ENCODE results near the gene CD34. TPM values are rescaled to one million over a fixed set of nuclear protein-coding genes. Genes with fewer than 3 reads are reported as not detected.

The CD34 gene
- total RNA-seq, 1 donor = 0.36 TPM

- Histone ChIP-seq H3K9me3 (ENCODE audit: low read depth, low read length) (no peaks in the 10 kb centered on the region), H3K4me1 (ENCODE audit: insufficient read depth, low read length) (no peaks in the 10 kb centered on the region), H3K4me3 (ENCODE audit: insufficient read depth, low read length) (no peak overlapping the region), H3K27me3 (ENCODE audit: insufficient read depth, low read length) (no peaks in the 10 kb centered on the region), H4K20me1 (ENCODE audit: insufficient read depth, low read length) (no peaks in the 10 kb centered on the region), H3K4me2 (ENCODE audit: insufficient read depth, low read length) (no peak overlapping the region), H3K36me3 (ENCODE audit: insufficient read depth, low read length) (no peaks in the 10 kb centered on the region), H3K79me2 (ENCODE audit: insufficient read depth, low read length) (no peaks in the 10 kb centered on the region), H2AFZ (ENCODE audit: low read length) (no peak overlapping the region), H3K27ac (ENCODE audit: low read depth, low read length) (no peak overlapping the region)
- TF ChIP-seq, protein P1, sequence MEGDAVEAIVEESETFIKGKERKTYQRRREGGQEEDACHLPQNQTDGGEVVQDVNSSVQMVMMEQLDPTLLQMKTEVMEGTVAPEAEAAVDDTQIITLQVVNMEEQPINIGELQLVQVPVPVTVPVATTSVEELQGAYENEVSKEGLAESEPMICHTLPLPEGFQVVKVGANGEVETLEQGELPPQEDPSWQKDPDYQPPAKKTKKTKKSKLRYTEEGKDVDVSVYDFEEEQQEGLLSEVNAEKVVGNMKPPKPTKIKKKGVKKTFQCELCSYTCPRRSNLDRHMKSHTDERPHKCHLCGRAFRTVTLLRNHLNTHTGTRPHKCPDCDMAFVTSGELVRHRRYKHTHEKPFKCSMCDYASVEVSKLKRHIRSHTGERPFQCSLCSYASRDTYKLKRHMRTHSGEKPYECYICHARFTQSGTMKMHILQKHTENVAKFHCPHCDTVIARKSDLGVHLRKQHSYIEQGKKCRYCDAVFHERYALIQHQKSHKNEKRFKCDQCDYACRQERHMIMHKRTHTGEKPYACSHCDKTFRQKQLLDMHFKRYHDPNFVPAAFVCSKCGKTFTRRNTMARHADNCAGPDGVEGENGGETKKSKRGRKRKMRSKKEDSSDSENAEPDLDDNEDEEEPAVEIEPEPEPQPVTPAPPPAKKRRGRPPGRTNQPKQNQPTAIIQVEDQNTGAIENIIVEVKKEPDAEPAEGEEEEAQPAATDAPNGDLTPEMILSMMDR (IDR thresholded peaks at IDR 0.05; ENCODE audit: extremely low read depth, low read depth, low read length) = no peak
- no peak for DNase-seq (ENCODE audit: insufficient read length, low spot score, missing footprints)
Measured at GRCh38 chr1:207901041-207901653, 9.8 kb downstream of the CD34 start.

- H3K27ac ChIP-seq (ENCODE audit: low read depth, low read length) = no peak overlapping the region
- H2AFZ ChIP-seq (ENCODE audit: low read length) = no peak overlapping the region
- DNase-seq (ENCODE audit: insufficient read length, low spot score, missing footprints) = no peak
- H3K4me1 ChIP-seq (ENCODE audit: insufficient read depth, low read length) = no peaks in the 10 kb centered on the region
- no peaks in the 10 kb centered on the region for H3K79me2 ChIP-seq (ENCODE audit: insufficient read depth, low read length)
- H3K27me3 ChIP-seq (ENCODE audit: insufficient read depth, low read length) = no peaks in the 10 kb centered on the region
- no peak overlapping the region for H3K4me3 ChIP-seq (ENCODE audit: insufficient read depth, low read length)
- no peak overlapping the region for H3K4me2 ChIP-seq (ENCODE audit: insufficient read depth, low read length)
- H4K20me1 ChIP-seq (ENCODE audit: insufficient read depth, low read length) = no peaks in the 10 kb centered on the region
- H3K9me3 ChIP-seq (ENCODE audit: low read depth, low read length) = no peaks in the 10 kb centered on the region
- H3K36me3 ChIP-seq (ENCODE audit: insufficient read depth, low read length) = no peaks in the 10 kb centered on the region
- TF ChIP-seq, protein P1 (IDR thresholded peaks at IDR 0.05; ENCODE audit: extremely low read depth, low read depth, low read length) = no peak
Measured at GRCh38 chr1:207898836-207899235, 12.1 kb downstream of the CD34 start.

GRCh38 chr1:207898260-207898659 lies 12.7 kb downstream of the CD34 start:
- no peaks in the 10 kb centered on the region for H3K4me1 ChIP-seq (ENCODE audit: insufficient read depth, low read length)
- no peaks in the 10 kb centered on the region for H3K9me3 ChIP-seq (ENCODE audit: low read depth, low read length)
- TF ChIP-seq, protein P1 (IDR thresholded peaks at IDR 0.05; ENCODE audit: extremely low read depth, low read depth, low read length) = no peak
- H3K79me2 ChIP-seq (ENCODE audit: insufficient read depth, low read length) = no peaks in the 10 kb centered on the region
- H3K4me3 ChIP-seq (ENCODE audit: insufficient read depth, low read length) = no peak overlapping the region
- no peaks in the 10 kb centered on the region for H4K20me1 ChIP-seq (ENCODE audit: insufficient read depth, low read length)
- H2AFZ ChIP-seq (ENCODE audit: low read length) = peak overlapping the region; percentile 44
- no peaks in the 10 kb centered on the region for H3K36me3 ChIP-seq (ENCODE audit: insufficient read depth, low read length)
- H3K27me3 ChIP-seq (ENCODE audit: insufficient read depth, low read length) = no peaks in the 10 kb centered on the region
- H3K27ac ChIP-seq (ENCODE audit: low read depth, low read length) = no peak overlapping the region
- H3K4me2 ChIP-seq (ENCODE audit: insufficient read depth, low read length) = no peak overlapping the region
- no peak for DNase-seq (ENCODE audit: insufficient read length, low spot score, missing footprints)

DNA sequence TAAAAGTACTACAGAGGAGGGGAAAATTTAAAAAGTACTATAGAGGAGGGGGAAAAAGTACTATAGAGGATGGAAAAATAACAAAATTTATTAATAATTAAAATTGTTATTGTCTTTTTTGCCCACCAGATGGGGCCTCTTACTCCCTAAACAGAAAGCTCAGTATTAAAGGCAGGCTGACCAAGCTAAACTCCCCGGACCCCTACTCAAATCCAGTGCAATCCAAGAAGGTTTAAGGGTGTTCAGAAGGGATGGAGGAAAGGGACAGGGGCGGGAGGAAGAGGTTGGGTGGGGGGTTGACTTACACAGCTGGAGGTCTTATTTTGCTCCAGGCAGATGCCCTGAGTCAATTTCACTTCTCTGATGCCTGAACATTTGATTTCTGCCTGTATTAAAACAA lies 13.7 kb downstream of the CD34 start:
- TF ChIP-seq, protein P1 (IDR thresholded peaks at IDR 0.05; ENCODE audit: extremely low read depth, low read depth, low read length) = peak; percentile 29
- H3K27me3 ChIP-seq (ENCODE audit: insufficient read depth, low read length) = no peaks in the 10 kb centered on the region
- no peak overlapping the region for H2AFZ ChIP-seq (ENCODE audit: low read length)
- no peaks in the 10 kb centered on the region for H3K9me3 ChIP-seq (ENCODE audit: low read depth, low read length)
- no peaks in the 10 kb centered on the region for H3K4me1 ChIP-seq (ENCODE audit: insufficient read depth, low read length)
- H3K36me3 ChIP-seq (ENCODE audit: insufficient read depth, low read length) = no peaks in the 10 kb centered on the region
- no peak overlapping the region for H3K4me3 ChIP-seq (ENCODE audit: insufficient read depth, low read length)
- H4K20me1 ChIP-seq (ENCODE audit: insufficient read depth, low read length) = no peaks in the 10 kb centered on the region
- H3K79me2 ChIP-seq (ENCODE audit: insufficient read depth, low read length) = no peaks in the 10 kb centered on the region
- no peak overlapping the region for H3K27ac ChIP-seq (ENCODE audit: low read depth, low read length)
- DNase-seq (ENCODE audit: insufficient read length, low spot score, missing footprints) = no peak
- no peak overlapping the region for H3K4me2 ChIP-seq (ENCODE audit: insufficient read depth, low read length)
